ENCODE results near the gene EEFSEC.

EEFSEC gene

DNA sequence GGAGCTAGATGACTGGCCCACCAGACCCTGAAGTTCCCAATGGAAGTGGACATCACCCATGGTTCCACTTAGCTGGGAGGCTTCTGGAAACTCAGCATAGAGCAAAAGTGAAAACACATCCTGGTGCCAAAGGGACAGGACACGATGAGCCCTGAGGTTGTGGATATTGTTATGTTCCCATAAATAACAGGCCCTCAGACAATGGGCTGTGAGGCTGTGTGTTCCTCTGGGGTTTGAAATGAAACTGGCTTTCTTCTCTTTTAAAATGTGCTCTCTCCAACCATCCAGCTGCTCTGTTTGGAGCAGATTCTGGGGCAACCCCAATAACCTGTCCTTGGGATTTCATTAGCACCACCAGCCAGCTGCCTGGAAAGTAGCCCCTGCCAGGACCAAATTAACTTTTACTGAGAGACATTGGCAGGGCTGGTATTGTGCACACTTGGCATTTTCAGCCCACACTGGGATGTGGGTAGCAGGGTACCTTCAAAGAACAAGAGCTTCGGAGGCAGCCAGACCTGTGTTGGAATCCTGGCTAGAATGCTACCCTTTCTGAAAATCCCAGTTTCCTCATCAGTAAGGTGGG is 215.9 kb downstream of the EEFSEC start:
- DNase-seq (ENCODE audit: low read depth in 2 of 2), result no peak

DNA sequence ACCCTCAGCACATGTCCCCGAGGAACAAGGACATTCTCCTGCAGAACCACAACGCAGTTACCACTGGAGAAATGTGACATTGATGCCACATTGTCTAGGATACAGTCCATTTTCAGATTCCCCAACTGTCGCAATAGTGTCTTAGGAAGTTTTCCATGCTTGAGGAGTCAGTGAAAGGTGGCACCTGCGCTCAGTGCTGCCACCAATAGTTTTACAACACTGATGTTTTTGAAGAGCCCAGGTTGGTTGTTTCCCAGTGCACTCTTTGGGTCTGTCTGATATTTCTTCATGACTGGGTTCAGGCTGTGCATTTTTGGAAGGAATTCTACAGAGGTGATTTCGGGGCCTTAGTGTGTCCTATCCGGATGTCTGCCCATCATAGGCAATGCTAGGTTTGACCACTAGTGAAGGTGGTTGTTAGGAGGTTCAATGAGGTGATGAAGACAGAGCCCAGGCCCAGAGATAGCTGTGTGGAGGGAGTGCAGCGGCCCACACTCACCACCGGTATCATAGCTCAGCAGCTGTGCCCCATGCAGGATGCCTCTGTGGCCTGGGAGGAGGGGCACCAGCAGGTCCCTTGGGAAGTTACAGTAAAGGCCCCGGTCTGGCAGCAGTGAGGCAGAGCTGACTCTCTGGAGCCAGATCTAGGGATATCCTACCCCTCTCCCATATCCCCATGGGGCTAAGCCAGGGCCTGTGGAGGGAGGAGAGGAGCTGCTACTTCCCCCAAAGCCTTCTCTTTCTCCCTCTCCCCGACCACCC is 216.8 kb downstream of the EEFSEC start:
- DNase-seq (ENCODE audit: low read depth in 2 of 2), result no peak

DNA sequence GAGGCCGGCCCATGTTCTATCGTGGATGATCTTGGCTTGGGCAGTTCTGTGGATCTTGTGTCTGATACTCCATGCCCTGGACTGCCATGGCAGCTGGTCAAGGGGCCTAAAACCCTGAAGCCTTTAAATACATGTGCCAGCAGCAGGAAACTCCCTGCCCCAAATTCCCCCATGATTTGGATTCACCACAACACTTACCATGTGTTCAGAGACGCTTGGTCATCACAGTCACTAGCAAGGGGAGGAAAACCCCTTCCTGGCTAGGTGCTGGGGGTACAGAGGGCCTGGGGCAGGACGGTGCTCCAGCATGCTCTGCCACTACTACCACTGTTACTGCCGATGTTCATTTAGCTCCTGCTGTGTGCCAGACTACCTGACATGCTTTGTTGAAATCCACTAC is 219.0 kb downstream of the EEFSEC start:
- no peak for DNase-seq (ENCODE audit: low read depth in 2 of 2)

DNA sequence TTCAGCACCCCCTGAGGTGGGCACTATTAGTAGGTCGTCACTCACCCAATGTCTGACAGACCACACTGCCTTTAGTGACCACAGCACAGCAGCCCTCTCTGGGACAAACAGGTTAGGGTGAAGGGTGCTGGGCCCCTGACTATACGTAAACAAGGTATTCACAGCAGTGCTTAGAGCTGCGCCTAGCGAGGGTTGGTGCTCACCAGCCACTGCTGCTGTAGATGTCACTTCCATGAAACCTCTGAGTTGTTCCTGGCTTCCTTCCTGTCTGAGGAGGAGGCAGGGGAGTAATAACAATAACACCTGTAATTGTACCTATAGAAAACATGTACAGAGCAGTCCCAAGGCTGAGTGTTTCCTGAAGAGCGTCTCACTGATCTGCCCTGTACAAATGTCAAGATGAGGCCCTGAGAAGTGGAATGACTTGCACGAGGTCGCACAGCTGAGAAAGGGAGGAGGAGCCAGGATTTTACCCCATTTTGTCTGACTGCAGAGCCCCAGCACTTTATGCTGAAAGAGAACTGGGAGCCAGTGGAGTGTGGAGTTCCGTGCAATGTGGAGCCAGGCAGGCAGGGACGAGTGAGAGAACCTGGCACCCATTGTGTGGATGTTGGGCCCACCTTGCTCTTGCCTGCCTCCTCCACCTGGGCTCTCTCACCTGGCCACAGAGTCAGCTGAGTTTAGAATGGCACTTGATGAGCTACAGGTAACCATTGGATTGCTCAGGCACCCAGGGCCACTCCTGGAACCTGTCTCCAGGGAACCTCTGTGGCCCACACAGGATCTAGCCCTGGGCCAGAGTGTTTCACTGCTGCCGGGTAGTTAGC is 219.6 kb downstream of the EEFSEC start:
- no peak for DNase-seq (ENCODE audit: low read depth in 2 of 2)

DNA sequence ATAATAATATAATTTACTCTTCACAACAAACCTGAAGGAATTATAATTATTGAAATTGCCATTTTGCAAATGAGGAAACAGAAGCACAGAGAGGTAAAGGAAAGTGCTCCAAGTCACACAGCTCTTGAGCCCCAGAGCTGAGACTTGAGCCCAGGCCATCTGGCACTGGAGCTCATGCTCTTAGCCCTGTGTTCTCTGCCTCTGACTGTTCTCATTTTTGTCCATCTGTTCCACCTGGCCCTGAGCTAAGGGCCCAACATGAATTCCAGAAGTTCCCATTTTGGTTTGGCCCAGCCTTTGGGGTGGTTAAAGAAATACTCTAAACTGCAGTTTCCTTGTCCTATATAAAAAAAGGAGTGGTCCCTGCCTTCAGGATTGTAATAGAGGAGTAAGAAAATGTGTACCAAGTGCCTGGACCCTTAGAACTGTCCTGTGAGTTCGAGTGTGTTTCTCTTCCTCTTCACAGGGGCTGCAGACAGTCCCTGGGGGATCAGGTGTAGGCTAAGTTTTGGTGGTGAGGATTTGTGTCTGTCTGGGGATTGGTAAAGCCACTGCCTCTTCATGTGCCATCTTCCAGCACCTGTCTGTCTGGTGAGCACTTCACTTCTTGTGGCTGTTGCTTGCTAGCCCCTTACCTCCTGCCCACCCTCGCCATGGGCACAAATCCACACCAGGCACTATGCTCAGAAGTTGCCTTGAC is 221.6 kb downstream of the EEFSEC start:
- DNase-seq (ENCODE audit: low read depth in 2 of 2), result no peak

DNA sequence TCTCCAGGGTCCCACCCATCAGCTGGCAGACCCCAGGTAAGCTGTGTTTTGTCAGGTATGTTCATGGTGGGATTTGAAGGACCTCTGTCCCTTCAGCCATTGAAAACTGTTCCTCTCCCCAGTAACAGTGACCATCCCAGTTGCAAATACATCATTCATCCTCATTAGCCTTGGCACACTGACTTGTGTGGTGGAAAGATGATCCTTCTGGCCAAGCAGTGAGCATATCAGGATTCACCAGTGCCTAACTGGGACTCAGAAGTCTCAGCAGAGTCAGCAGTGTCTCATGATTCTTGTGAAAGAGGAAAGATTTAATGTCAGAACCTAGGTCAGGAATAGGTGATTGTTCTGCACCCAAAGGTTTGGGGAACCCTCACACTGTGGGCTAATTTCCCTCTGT is 223.2 kb downstream of the EEFSEC start:
- DNase-seq (ENCODE audit: low read depth in 2 of 2), result no peak

DNA sequence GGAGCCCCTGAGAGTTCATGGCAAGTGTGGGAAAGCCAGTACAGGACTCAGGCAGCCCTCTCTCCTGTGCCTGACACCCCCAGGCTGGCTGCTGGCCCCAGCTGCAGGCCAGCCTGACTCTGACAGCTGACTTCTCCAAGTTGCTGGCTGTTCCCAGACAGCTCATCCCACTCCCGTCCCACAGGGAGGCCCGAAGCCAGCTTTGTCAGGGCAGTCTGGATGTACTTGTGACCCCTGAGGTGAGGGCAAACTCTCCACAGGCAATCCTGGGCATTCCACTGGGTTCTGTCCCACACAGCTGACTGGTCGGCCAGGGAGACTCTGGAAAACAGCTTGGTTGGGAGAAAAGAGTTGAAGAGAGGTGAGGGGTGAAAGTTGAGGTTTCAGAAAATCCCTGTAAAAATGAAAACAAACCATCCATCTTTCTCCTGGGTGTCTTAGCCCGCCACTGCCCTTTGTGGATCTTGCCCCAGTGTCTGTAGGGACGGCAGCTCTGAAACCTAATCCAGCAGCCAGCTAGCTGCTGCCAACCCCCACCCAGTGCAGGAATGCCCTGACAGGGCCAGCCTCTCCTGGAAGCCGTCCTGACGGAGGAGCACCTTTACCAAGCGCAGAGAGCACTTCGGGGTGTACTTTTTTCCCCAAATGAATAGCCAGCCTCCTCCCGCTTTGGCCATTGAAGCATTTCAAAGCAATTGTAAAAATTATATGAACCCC is 225.5 kb downstream of the EEFSEC start:
- DNase-seq (ENCODE audit: low read depth in 2 of 2), result no peak

DNA sequence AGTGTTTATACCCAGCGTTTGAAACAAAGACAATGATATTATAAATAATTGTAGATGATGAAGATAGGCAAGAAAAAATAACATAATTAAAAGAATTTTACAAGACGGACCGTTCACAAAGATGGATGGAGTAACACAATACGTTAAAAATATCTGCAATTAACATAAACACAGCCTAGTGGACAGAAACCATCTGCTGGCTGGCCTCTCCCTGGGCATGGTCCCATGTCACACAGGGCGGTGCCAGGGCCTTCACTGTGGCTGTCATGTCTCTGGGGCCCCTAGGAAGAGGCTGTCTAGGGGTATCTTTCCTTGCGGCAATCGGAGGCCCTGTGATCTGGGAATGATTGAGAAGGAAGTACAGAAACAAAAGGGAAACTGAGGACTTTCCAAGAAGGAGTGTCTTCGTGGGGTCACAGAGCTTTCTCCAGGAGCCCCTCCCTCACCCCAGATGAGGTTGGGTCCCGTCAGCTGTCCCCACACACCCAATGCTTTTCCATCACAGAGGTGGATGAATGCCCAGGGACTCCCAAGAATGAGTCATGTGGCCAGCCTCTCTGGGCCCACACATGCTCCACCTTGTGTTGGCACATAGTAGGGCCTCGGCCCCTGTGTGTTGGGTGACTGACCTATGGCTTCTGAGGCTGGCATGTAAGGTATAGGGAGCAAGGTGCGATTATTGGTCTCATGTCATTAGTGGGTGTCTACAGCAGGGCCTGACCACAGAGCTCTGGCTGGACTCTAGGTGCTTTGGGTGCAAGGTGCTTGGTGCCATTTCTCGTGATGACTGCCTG is 226.3 kb downstream of the EEFSEC start:
- DNase-seq (ENCODE audit: low read depth in 2 of 2), result no peak

DNA sequence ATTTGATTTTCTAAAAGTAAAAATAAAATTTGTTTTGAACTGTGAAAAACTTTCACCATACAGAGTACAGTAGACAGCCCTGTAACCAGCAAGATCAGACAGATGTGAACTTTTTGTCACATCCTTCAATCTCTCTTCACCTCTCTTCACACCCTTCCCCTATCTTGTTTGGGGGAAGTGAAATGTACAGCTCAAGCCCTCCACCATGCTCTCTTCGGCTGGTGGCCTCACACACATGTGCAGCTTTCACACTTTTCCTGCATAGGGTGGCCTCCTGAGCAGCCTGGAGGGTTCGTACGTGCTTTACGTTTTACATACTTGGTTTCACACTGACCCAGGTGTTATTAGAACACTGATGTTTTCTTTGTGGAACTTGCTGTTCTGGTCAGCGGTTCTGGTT is 227.0 kb downstream of the EEFSEC start:
- no peak for DNase-seq (ENCODE audit: low read depth in 2 of 2)

DNA sequence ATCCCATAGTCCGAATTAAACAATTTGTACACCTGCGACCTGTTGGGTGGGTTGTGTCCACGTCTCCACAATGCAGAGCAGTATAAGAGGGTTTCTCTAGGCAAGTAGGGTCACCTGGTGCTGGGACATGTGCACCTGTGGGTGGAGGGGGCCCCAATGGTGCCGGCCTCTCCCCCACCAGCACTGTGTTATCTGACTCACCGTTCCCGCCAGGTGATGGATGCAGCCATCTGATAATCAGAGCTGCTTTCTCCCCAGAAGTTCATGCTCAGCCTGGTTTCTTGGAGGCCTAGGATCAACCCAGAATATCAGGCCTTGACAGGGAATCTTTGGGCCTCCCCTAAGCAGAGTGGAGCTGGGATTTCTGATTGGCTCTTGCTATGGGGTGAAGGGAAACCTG is 227.4 kb downstream of the EEFSEC start:
- no peak for DNase-seq (ENCODE audit: low read depth in 2 of 2)

DNA sequence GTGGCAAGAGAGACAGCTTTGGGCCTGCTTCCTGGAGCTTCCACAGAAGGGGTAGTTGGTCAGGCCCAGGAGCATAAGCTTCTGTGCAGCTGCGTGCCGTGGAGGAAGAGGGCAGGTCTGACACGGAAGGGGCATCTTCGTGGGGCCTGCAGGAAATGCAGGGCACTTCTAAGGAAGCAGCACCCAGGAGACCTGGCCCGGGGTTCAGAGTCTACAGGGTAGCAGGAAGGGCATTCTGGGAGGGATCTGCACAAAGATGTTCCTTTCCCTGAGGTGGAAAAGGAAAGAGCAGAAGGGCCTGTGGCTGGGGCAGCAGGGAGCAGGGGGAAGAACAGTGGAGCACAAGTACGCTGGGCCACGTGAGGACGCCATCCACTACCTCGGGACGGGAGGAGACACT is 228.3 kb downstream of the EEFSEC start:
- no peak for DNase-seq (ENCODE audit: low read depth in 2 of 2)

DNA sequence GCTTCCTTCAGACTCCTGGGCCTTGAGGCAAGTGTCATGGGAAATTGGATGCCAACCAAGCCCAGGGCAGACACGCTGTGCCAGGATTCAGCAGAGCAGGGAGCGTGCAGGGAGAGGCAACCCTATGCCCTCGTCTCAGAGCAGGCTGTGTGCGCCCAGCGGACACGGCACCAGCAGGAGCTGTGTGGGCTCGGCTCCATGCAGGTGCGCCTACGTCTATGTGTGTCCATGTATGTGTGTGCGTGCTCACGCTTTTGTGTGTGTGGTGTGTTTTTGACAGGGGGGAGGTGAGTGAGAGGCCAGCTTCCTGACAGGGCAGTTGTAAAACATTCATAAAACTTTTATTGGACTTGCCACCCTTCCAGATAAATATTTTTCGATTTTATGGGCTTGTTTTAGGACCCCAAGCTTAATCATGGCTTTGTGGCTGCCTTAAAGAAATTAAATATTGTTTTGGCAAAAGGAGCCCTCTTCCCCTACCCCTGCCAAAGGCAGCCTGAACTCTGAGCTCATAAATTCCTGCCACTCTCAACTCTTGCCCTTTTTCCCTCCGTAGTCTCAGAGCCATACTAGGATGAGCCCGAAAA is 229.0 kb downstream of the EEFSEC start:
- DNase-seq (ENCODE audit: low read depth in 2 of 2), result no peak

DNA sequence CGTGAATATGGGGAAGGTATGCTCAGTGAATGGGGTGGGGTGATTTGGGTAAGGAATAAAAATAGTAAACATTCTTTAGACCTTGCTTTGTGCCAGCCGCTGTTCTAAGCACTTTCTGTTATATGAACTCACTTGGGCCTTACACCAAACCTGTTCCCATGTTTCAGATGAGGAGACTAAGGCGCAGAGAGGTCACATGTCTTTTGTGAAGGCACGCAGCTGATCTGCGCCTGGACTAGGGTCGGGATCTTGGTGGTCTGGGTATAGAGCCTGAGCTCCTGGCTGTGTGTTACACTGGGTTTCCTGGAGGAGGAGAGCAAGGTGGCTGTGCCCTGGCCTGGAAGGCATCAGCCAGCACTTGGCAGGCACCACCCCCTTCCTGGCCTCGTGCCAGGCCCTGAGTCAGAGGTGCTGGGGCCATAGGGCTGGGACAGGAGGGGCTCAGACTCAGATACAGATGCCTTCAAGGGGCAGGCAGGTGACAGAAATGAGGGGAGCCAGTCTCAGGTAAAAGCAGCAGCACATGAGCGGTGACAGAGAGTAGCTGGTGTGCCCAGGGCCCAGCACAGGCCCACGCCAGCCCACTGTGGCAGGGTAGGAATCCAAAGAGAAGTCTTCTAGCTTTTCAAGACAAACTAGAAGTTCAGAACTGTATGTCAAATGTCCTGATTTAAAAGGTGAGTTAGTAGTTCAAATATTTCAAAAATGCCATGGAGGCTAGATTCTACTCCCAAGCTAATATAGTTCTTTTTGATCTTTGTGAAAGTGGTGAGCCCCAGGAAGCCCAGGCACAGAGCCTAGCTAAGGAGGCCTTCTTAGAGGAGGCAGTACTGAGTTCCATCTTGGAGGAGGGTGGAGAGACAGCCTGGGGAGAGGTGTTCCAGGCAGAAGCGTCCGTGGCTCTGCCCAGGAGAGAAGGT is 230.3 kb downstream of the EEFSEC start:
- peak in 1 of 2 donors; percentile 51 for DNase-seq (ENCODE audit: low read depth in 2 of 2)

DNA sequence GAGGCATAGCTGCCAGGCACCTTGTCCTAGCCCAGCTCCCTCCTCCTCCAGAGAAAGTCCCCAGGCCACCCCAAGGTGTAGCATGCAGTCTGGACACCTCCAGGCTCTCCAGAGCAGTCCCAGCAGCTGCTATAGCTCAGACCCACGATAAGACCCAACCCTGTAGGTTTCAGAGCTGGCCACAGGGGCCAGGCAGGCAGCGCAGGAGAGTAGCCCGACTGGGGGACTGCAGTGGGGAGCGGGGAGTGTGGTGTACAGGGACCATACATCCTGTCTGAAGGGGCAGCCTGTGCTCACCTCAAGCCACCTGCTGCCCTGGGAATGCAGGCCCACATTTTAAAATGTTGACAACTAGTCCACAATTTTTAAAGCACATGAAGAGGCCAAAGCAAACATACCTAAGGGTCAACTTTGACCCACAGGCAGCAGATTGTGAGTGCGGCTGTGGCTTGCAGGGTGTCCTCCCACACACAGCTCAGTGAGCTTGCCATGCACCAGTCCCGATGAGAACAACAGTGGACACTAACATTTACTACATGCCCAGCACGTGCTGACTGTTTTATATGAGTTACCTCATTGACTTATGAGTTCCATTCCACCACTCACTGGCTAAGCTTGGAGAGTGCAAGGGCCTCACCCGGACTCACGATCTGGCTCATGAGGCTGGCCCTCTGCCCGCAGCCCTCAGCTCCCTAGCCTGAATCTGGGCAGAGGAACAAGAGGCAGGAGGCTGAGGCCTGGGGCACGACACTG is 232.0 kb downstream of the EEFSEC start:
- DNase-seq (ENCODE audit: low read depth in 2 of 2), result no peak

DNA sequence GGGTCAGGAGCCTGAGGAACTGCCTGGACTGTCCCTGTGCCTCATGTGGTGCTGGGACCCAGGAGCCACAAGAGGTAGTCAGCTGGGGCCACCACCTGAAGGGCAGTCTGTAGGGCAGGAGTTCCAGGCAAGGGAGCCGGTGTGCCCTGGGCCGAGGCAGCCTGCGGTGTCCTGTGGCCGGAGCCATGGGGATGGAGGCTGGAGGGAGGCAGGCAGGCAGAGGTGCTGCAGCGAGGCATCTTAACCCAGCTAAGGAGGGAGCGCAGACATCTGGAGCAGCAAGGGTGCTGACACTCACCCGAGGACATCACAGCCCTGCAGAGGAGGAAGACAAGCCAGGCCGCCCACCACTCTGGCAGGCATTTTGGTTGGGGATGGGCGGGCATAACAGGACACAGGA is 235.7 kb downstream of the EEFSEC start:
- DNase-seq (ENCODE audit: low read depth in 2 of 2), result no peak

DNA sequence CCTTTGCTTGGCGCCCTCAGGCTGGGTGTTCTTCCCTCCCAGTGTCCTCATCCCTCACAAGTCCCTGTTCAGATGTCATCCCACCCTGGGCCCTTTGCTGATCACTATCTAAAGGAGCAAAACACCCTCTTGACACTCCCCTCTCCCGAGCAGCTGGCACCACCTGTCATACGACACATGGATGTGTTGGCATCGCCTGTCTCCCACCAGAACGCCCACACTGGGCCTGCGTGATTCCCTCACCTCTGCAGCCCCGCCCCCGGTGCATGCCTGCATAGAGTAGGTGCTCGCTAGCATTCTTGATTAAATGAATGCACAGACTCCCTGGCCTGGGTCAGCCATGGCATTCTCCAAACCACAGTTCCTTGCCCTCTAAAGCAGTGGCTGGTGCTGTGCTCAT is 237.6 kb downstream of the EEFSEC start:
- DNase-seq (ENCODE audit: low read depth in 2 of 2), result no peak

DNA sequence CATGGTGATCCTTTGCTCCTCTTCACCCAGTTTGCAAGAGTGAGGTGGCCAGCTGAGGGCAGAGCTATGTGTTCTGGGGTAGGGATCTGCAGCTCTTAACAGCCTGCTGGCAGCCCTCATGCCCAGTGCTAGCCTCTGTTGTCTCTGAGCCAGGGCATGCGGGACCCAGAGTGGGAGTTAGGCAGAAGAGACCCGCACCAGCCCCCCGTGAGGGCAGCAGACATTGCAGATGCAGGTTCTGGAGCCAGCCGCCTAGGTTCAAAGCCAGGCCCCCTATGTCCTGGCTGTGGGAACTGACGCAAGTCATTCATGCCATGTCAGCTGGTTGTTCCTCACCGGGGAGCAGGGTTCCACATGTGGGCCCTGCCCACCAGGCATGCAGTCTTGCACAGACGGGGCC is 238.7 kb downstream of the EEFSEC start:
- DNase-seq (ENCODE audit: low read depth in 2 of 2), result no peak

DNA sequence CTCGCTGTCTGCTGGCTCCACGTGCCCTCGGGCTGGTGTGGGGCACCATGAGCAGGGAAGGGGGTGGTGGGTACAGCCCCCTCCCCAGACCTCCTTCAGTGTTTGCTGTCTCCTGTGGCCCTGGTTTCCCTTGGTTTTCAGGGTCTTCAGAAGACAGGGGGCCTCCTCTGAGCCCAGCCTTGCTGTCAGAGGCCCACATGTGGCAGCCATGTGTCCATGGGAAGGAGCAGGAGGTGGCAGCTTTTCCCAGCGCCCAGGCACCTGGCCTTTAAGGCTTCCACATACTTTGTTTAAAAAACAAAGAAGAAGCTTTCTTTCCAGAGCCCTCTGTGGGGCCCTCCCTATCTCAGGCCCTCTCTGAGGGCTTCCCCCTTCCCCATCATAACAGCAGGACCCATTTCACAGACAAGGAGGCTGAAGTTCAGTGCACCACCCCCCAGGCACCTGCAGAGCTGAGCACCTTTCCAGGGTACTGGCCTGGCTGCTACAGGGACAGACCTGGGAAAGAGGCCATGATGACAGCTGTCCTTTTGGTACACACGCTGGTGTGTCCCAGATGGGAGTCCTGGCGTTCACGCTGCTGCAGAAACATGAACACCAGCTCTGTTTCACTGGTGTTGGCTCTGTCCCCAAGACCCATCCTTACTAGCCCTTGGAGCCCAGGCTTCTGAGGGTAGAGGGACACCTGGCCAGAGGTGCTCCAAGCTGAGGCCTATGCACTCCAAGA is 239.7 kb downstream of the EEFSEC start:
- no peak for DNase-seq (ENCODE audit: low read depth in 2 of 2)
